ENCODE data around the gene ABCC12.

Gene ABCC12

DNA sequence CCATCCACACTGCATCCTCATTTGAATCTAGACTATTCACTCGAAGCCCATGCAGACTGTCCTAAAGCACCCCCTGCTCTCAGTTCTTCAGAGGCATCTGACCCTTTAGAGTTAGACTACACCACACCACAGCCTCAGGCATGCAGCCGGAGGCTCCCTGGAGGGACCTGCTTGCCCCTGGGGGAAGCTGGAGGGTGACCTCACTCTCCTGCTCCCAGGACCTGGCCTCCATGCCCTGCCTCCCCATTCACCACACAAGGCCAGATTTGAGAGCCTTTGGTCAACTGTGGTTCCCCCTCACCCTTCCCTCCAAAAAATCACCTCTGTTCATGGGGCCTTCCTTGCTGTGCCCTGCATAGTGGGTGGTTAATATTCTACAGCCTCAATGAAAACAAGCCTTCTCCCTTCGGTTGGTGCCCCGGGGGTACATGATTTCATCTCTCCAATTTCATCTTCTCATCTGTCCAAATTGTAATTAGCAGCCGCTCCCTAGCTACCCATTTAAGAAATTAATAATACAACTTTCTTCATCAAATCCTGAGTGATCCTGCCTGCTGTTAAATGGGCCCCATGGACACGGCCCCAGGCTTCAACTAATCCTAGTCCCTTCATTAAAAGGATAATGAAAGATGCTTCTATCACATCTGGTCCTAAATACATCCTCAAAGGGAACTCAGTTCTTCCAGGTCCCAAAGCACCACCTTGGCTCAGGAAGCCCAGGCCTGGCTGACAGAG is 24.4 kb downstream of the ABCC12 start:
- ATAC-seq, result no peak
- no peak for DNase-seq

DNA sequence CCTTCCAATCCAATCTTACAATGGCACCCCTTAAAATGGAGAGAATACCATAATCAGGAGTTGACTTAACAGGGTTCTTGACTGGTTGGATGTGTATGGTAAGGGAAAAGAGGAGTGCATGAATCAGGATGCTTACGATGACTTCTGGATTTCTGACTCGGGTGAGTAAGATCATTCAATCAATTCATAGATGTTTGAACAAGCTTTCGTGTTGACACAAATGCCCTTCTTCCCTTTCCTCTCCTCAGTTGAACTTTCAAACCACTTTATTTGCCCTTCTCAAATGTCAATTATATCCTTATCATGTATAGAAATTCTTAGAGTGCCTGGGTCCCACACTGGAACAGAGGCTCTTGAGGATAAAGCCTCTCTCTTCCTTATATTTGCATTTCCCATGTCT is 25.9 kb downstream of the ABCC12 start:
- DNase-seq (no peak), ATAC-seq (no peak)

DNA sequence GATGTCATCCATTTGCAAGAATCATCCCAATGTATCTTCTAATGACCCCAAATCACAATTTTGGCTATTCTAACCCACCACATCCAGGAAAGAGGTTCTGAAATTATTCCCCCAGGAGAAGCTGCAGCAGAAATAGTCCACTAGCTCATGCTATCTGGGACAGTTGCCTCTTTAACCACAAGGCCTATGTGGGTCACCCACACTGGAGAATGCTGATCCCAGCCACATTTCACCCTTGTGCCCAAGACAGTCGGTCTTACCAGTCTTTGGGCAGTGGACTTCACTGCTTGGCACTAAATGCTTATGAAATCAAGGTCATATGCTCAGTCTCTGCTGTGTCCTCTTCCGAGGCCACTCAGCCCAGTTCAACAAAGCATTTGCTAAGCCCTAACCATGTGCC is 27.0 kb downstream of the ABCC12 start:
- ATAC-seq, result no peak
- no peak for DNase-seq

DNA sequence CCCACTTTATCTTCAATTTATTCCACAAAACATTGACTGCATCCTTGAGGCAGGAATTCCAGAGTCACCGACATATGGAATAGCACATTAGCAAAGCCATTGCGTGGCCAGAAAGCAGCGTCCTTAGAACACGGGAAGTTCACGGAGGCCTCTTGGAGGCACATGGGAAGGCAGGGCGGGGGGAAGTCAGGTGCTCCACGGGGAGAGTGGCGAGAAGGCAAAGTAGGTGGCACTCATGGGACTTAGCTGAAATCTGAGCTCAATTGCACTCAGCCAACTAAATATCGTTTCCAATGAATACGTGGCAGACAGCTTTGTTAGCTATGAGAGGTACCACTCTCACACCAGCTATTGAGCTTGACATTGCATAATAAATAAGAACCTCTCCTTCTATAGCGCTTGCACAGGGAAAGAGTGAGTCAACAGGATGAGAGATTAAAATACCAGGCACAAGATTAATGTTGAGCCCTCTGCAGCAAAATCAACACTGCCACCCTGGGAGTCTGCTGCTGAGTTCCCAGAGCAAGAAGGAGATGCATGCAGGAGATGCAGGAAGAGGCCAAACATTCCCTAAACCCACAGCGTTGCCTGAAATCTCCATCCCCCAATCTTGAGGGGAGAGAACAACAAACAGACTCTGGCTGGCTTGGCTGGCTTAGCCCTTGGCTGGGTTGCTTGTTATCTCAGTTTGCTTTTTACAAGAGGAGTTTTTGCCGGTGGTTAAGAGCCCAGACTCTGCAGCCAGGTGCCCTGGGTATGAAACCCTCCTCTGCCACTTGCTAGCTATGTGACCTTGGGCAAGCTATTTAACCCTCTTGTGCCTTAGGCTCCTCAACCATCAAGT is 28.8 kb downstream of the ABCC12 start:
- no peak for DNase-seq
- no peak for ATAC-seq

DNA sequence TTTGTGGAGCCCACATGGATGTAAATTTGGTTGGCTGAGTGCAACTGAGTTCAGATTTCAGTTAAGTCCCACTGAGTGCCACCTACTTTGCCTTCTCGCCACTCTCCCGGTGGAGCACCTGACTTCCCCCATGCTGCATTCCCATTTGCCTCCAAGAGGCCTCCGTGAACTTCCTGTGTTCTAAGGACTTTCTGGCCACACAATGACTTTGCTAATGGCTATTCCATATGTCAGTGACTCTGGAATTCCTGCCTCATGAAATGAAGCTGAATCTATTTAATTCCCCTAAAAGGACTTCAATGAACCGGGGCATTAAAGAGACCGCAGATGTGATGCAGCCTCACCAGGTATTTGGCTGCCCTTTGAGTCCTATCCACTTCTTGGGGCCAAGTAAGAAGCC is 29.9 kb downstream of the ABCC12 start:
- ATAC-seq (no peak), DNase-seq (no peak)

DNA sequence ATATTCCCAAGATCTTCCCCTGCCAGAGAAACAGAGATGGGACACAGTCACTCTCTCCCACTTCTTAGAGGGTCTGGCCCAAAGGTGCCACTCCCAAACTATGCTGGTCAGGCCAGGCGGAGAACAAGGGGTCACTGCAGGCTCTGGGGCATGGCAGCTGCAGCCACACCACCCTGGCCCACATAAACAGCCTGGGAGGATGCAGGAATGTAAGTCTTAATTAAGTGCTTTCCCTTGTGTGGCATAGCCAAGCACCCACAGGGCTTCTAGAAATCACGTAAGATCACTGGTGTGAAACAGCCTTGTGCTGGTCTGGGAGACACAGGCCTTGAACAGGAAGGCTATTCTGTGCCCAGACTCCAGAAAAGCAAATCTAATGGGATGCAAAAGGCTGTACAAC is 31.5 kb downstream of the ABCC12 start:
- DNase-seq (no peak), ATAC-seq (no peak)

DNA sequence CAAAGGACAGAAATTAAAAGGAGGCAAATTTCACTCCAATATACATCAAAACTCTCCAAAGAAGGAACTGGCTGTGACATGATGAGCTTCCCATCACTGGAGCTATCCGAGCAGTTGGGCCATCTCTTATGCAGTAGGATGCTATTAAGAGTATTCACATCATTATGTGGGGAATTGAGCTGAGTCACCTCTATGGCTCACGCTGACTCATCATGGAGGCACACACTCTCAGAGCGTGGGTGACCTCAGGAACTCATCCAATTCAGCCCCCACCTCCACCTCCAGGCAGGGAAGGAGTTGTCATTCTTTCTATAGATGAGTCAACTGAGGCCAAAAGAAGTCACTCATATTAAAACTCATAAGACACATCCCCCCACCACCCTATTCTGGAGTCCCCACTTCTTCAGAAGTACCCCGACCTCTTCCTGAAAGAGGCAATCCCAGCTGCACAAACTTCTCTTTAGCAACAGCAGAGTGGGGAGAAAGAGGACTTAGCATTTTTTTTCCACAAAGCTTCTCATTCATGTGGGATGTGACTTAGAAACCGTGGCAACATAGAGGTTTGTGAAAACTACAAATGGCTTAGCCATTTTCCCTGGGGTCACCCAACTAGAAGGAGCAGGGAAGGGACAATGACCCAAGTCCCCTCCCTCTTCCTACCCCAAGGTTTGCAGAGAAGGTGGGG is 32.5 kb downstream of the ABCC12 start:
- DNase-seq (peak; percentile 55), ATAC-seq (peak; percentile 80)

DNA sequence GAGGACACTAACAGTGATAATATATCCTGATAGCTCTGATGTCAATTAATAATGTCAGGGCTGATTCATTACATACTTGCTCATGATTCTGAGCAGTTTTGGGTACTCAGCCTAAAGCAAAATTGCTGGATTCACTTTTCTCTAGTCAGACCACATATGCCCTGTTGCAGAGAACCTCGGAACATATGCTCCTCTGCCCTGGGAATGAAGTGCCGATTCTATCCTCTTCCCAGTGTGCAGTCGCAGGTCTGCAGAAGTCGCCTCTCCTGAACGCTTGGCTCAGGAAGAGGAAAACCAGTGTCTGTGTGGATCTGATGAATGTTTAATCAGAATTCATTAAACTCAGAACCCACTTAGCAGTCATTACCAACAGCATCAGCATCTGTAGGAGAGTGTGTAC is 34.5 kb downstream of the ABCC12 start:
- DNase-seq, result no peak
- no peak for ATAC-seq

DNA sequence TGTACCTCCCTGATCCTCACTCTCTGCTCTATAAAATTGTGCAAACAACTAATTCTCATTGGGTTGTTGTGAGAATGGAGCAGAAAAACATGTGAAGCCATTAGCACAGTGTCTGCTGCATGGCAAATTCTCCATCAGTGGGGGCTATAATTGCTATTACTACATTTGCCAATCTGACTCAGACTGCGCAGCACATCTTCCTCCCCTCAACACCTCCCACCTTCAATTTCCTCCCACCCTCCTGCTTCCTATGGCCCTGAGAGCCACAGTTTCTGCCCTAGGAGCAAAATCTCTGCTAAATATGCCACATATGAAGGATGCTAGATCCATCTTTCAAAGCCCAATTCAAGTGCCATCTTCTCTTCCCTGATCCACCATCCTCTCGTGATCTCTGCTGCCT is 37.0 kb downstream of the ABCC12 start:
- DNase-seq (no peak), ATAC-seq (no peak)

DNA sequence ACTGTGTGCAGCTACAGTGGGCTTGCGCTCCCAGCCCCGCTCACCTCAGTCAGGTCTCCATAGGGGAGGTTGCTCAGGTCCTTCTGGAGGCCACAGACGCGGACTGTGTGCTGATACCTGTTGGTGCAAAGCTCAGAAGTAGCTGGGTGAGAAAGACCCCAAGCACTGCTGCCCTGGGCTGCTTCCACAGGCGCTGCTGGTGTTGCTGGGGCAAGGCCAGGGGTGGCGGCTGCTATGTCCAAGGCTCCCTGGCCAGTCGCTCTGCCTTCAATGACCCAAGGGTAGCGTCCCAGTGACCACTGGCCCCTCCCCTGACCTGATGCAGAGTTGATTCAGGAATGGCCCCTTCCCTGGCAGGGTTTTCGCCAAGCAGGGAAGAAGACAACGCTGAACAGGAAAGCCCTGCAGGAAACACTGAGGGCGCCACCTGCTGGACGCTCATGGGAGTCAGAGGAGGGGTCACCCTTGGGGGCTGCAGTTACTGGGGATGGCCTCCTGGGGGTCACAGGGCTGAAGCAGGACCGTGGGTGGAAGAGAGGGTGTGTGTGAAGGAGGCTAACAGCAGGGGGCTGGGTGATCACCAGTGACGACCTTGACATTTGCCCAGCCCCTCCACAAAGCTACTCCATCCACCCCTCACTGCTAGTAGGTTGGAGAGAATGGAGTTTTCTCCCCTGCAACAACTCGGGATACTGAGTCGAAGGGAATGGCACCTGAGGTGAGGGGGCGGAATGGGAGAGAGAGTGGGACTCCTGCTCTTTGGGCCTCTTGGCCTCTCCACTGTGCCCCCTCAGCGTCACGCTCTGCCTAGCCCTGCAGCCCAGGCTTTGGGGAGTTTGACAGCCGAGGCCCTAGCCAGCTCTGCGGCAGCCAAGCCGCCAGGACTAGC is 38.3 kb downstream of the ABCC12 start:
- ATAC-seq (peak; percentile 58), DNase-seq (peak; percentile 73)

DNA sequence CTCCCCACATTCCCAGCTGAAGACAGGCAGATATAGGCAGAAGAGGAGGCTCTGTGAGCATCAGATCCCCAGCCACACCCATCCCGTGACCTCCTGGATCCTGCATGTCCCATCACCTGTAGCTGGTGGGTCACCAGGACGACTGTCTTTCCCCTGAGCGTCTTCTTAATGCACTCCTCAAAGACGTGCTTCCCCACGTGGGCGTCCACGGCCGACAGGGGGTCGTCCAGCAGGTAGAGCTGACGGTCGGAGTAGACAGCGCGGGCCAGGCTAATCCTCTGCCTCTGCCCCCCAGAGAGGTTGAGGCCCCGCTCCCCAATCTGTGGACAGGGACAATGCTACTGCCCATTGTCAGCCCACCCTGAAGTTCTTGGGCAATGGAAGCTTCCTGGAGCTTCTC is 40.5 kb downstream of the ABCC12 start:
- no peak for DNase-seq
- ATAC-seq, result no peak

DNA sequence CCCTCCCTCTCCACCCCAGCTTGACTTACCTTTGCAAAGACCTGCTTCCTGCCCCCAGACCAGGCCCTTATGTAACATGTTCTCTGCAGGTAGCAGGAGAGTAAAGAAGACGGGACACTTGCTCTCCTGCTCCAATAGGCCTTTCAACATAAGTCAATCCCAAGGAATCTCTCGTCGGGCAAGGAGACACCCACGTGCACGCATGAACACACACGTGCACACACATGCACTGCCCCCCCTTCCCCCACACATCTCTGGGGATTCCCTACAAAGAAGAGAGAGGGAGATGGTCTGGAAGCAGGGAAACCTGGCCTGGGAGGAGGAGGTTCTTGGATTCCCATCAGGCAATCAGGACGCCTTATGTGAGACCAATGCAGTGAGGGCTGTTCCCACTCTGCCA is 41.4 kb downstream of the ABCC12 start:
- ATAC-seq (no peak), DNase-seq (no peak)

DNA sequence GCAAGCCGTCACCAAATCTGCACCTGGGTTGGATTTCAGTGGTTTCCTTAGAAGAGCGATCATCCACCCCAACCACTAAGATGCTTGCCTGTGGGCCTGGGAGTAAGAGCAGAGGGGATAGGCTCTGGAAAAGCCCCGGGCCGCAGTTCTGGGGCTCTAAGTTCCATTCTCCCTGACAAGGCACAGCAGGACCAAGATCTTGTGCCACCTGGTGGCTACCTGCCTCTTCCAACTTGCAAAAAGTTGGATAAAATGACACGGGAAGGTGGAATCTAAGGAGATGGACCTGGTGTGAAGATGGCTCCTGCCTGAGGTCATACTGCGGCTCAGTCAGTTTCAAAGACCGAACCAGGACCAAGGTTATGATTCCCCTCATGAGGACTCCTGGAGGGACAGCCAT is 42.3 kb downstream of the ABCC12 start:
- no peak for ATAC-seq
- DNase-seq, result no peak

DNA sequence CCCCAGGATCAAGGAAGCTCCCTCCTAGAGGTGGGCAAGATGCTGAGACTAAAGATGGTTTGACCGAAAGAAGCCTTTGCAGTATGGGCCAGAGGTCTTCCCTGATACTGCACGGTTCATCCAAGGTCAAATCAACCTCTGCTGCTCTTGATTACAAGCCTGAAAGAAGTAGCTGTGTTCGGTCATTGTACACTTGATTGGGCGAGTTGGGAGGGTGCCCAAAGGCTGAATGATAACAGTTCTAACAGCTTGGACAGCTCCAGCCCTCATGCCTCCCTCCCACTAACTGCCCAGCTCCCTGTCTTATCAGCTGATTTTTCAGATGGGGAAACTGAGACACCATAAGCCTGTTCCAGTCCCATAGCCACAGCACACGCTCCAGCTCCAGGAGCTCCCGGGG is 42.8 kb downstream of the ABCC12 start:
- no peak for ATAC-seq
- DNase-seq, result no peak

DNA sequence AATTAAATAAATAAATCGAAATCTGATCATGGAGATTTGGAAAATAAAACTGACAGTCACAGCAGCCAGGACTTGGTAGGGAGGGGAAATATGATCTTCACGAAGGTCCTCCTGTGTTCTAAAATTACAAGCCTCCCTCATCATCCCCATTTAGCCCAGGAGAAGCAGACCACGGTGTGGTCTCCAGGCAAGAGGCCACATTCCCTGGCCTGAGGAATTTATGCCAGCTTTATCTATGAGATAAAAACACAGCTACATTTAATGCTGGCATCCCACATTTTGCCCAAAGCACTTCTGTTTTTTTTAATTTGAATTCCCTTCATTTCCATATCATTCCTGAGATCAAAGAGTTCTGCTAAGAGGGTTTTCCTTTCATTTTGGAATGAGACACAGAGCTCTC is 43.2 kb downstream of the ABCC12 start:
- ATAC-seq (no peak), DNase-seq (no peak)

DNA sequence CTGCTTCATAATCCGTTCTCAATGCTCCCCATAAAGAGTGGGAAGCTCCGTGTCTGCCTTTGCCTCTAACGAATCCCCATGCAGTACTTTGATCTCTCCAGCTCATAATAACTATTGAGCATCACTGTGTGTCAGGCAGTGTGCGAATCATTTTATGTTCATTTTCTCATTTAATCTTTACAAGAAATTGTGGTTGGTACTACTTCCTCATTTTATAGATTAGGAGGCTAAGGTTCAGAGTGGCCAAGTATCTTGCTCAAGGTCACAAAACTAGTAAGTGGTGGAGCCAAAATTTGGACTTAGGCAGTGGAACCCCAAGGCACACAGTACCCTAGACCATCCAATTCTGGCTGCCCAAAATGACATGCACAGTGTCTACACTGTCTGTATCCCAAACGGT is 44.8 kb downstream of the ABCC12 start:
- DNase-seq (no peak), ATAC-seq (no peak)

DNA sequence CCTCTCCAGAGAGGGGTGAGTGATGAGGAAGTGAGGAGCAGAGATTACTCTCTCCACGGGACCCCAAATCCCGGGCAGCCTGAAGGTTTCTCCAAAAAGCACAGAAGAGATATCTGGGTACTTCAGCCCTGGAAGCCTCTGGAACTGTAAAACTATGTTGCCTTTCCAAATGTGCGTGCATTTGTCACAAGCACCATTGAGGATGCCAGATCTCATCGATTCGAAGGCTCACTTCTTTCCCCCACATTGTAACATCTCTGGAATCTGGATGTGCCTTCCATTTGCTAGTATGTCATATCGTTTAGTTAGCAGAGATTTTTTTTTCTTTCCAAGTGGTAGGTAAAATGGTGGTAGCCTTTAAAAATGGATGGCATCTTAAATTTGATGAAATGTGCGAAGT is 45.8 kb downstream of the ABCC12 start:
- ATAC-seq (no peak), DNase-seq (no peak)

DNA sequence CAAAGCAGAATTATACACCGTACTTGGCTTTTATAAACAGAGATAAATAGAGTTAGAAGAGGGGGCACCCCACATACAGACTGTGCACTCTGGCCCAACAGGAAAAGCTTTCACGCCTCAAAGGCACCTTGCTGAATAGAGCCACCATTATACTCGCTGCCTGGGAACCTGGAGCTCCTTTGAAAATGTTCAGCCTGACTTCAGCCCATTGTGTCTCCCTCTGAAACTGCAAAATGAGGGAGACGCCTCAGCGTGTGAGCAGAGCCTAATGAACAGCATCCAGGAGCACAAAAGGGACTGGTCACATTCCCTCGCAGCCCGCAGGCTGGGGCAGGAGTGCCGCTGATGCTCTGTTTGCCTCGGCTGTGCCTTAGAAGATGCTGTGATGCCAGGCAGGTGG is 46.3 kb downstream of the ABCC12 start:
- ATAC-seq (no peak), DNase-seq (no peak)

DNA sequence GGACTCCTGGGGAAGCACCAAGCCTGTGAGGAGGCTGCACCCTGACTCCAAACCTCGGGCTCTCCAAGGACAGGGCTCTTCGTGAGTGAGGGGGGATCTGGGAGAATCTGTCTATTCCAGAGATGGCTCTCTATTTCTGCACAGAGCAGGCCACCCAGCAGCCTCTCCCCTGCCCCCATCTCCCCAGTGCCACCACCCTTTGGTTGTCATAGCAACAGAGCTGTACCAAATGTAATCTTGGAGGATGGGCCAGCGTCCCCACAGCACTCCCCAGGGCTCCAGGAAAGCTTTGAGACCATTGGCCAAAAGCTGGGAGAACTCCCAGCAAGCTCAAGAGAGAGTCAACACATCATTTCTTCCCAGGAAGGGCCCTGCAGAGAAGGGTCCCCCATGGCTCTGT is 49.3 kb downstream of the ABCC12 start:
- no peak for DNase-seq

More for the DNA sequence above, 49.3 kb downstream of the ABCC12 start:
- ATAC-seq, result no peak

Measured in stimulated activated naive CD8-positive, alpha-beta T cell treated with anti-CD3 and anti-CD28 coated beads, Interleukin-15, Interleukin-2, amounts not matched to agents 100 U/mL and 50 U/mL, for 24 hours (primary cell).